H9 (cell line): ENCODE data around the gene NT5DC2. TPM values are rescaled to one million over a fixed set of nuclear protein-coding genes. Genes with fewer than 3 reads are reported as not detected.

Source experiments
- DNase-seq: peaks from one replicate; pipeline ENCODE4 v3.0.0-alpha.2; 2017
- H2AFZ ChIP-seq: one replicate; pipeline ENCODE4 v1.6.1; 2013; ENCODE audit warnings: mild to moderate bottlenecking, low read length, control low read depth, moderate library complexity
- H2AK5ac ChIP-seq: 2 replicates; pipeline ENCODE4 v1.6.1; 2013; ENCODE audit warnings: low read length, control low read depth, mixed read lengths; ENCODE audit not compliant: insufficient read length
- H2BK120ac ChIP-seq: one replicate; pipeline ENCODE4 v1.6.1; 2013; ENCODE audit warnings: low read depth, mild to moderate bottlenecking, low read length, control low read depth, inconsistent platforms; ENCODE audit not compliant: poor library complexity, severe bottlenecking
- H2BK12ac ChIP-seq: 2 replicates; pipeline ENCODE4 v1.6.1; 2013; ENCODE audit warnings: low read length, control low read depth, mixed read lengths, low read depth; ENCODE audit not compliant: insufficient read length
- H2BK15ac ChIP-seq: 2 replicates; pipeline ENCODE4 v1.6.1; 2013; ENCODE audit warnings: low read depth, low read length, control low read depth
- H2BK20ac ChIP-seq: one replicate; pipeline ENCODE4 v1.6.1; 2013; ENCODE audit warnings: low read depth, mild to moderate bottlenecking, low read length, control low read depth, inconsistent platforms; ENCODE audit not compliant: poor library complexity, severe bottlenecking
- H2BK5ac ChIP-seq: 2 replicates; pipeline ENCODE4 v1.6.1; 2013; ENCODE audit warnings: low read length, control low read depth, mixed read lengths; ENCODE audit not compliant: insufficient read length
- H3K14ac ChIP-seq: 2 replicates; pipeline ENCODE4 v1.6.1; 2013; ENCODE audit warnings: low read length, control low read depth; ENCODE audit not compliant: insufficient read depth
- H3K18ac ChIP-seq: 2 replicates; pipeline ENCODE4 v1.6.1; 2013; ENCODE audit warnings: low read depth, mild to moderate bottlenecking, mixed read lengths, low read length, control low read depth; ENCODE audit not compliant: insufficient read length
- H3K23ac ChIP-seq: 2 replicates; pipeline ENCODE4 v1.6.1; 2013; ENCODE audit warnings: low read length, control low read depth, mixed read lengths, low read depth; ENCODE audit not compliant: insufficient read length
- H3K23me2 ChIP-seq: 2 replicates; pipeline ENCODE4 v1.6.1; 2013; ENCODE audit warnings: low read depth, mild to moderate bottlenecking, mixed read lengths, low read length, control low read depth; ENCODE audit not compliant: insufficient read length, poor library complexity, severe bottlenecking
- H3K27ac ChIP-seq: 2 replicates; pipeline ENCODE4 v1.5.1; 2013; ENCODE audit warnings: low read length, control low read depth, mixed read lengths, low read depth; ENCODE audit not compliant: insufficient read length
- H3K27me3 ChIP-seq: 2 replicates; pipeline ENCODE4 v1.6.1; 2013; ENCODE audit warnings: low read length, control low read depth, inconsistent platforms; ENCODE audit not compliant: insufficient read depth
- H3K4ac ChIP-seq: 2 replicates; pipeline ENCODE4 v1.6.1; 2013; ENCODE audit warnings: low read depth, mild to moderate bottlenecking, control low read depth, inconsistent platforms, low read length, moderate library complexity
- H3K4me1 ChIP-seq: 2 replicates; pipeline ENCODE4 v1.6.1; 2013; ENCODE audit warnings: low read length, control low read depth, inconsistent platforms; ENCODE audit not compliant: insufficient read depth
- H3K4me2 ChIP-seq: 2 replicates; pipeline ENCODE4 v1.6.1; 2013; ENCODE audit warnings: low read length, control low read depth, mixed read lengths; ENCODE audit not compliant: insufficient read length, insufficient read depth
- H3K56ac ChIP-seq: 2 replicates; pipeline ENCODE4 v1.6.1; 2013; ENCODE audit warnings: low read depth, mild to moderate bottlenecking, mixed read lengths, low read length, control low read depth; ENCODE audit not compliant: insufficient read length
- H3K79me1 ChIP-seq: 2 replicates; pipeline ENCODE4 v1.6.1; 2013; ENCODE audit warnings: low read depth, mild to moderate bottlenecking, moderate library complexity, low read length, control low read depth, inconsistent platforms; ENCODE audit not compliant: insufficient read depth, poor library complexity, severe bottlenecking
- H3K79me2 ChIP-seq: 2 replicates; pipeline ENCODE4 v1.6.1; 2013; ENCODE audit warnings: low read length, control low read depth, inconsistent platforms; ENCODE audit not compliant: insufficient read depth
- H3K9ac ChIP-seq: 2 replicates; pipeline ENCODE4 v1.6.1; 2013; ENCODE audit warnings: low read length, control low read depth, mixed read lengths; ENCODE audit not compliant: insufficient read length; ENCODE audit errors: extremely low read depth
- H3K9me3 ChIP-seq: one replicate; pipeline ENCODE4 v1.6.1; 2013; ENCODE audit warnings: low read depth, low read length, inconsistent platforms; ENCODE audit not compliant: control insufficient read depth
- H3T11ph ChIP-seq: one replicate; pipeline ENCODE4 v1.6.1; 2013; ENCODE audit warnings: mild to moderate bottlenecking, low read length, control low read depth, inconsistent platforms
- H4K20me1 ChIP-seq: one replicate; pipeline ENCODE4 v1.6.1; 2013; ENCODE audit not compliant: control insufficient read depth, insufficient read length, insufficient read depth
- H4K5ac ChIP-seq: 2 replicates; pipeline ENCODE4 v1.6.1; 2013; ENCODE audit warnings: low read depth, mild to moderate bottlenecking, mixed read lengths, low read length, control low read depth; ENCODE audit not compliant: insufficient read length
- H4K8ac ChIP-seq: replicated peaks from 2 replicates; pipeline ENCODE4 v1.6.1; 2013; ENCODE audit warnings: low read length, control low read depth, mixed read lengths, low read depth; ENCODE audit not compliant: insufficient read length
- H4K91ac ChIP-seq: 2 replicates; pipeline ENCODE4 v1.6.1; 2013; ENCODE audit warnings: low read depth, mild to moderate bottlenecking, moderate library complexity, mixed read lengths, low read length, control low read depth; ENCODE audit not compliant: insufficient read length
- H3K27ac Mint-ChIP-seq, 3 experiments: 2 replicates in 2 of 3; 3 replicates in 1 of 3; pipeline ENCODE4 v1.8.0; 2020 to 2021; ENCODE audit warnings: mixed read lengths in 3 of 3, mild to moderate bottlenecking in 1 of 3, moderate library complexity in 1 of 3
- H3K27me3 Mint-ChIP-seq: 2 replicates; pipeline ENCODE4 v1.8.0; 2021; ENCODE audit warnings: low read depth, mild to moderate bottlenecking, moderate library complexity, mixed read lengths
- H3K36me3 Mint-ChIP-seq, 3 experiments: 2 replicates in 2 of 3; 3 replicates in 1 of 3; pipeline ENCODE4 v1.8.0; 2020 to 2021; ENCODE audit warnings: low read depth in 3 of 3, mixed read lengths in 3 of 3; ENCODE audit not compliant: insufficient read depth in 1 of 3
- H3K4me1 Mint-ChIP-seq, 2 experiments: 2 replicates each; pipeline ENCODE4 v1.8.0; 2020; ENCODE audit warnings: mixed read lengths in 2 of 2
- H3K4me3 Mint-ChIP-seq, 2 experiments: 2 replicates in 1 of 2; 3 replicates in 1 of 2; pipeline ENCODE4 v1.8.0; 2020 to 2021; ENCODE audit warnings: mild to moderate bottlenecking in 2 of 2, mixed read lengths in 2 of 2, moderate library complexity in 1 of 2
- H3K9me3 Mint-ChIP-seq, 2 experiments: 2 replicates in 1 of 2; 3 replicates in 1 of 2; pipeline ENCODE4 v1.8.0; 2020; ENCODE audit warnings: mild to moderate bottlenecking in 2 of 2, mixed read lengths in 2 of 2, moderate library complexity in 1 of 2
- WGBS: extraction: QIAGEN DNeasy Blood & Tissue Kit; methylation state at CpG from one replicate; pipeline ENCODE4 v1.1.7; 2013; ENCODE audit warnings: missing lambda C conversion rate, low lambda C conversion rate, mixed read lengths; ENCODE audit not compliant: insufficient read length; ENCODE audit errors: extremely low coverage; 5-methylcytosine and 5-hydroxymethylcytosine counted together
- total RNA-seq: library from RNA; stranded (reverse); gene quantifications from 2 replicates; pipeline ENCODE4 v1.2.1, GENCODE V29; 2021
- TF ChIP-seq, protein P1 (sequence below): fragments of 200-600 bp; sonication (generic); conservative IDR thresholded peaks from 3 replicates; pipeline ENCODE4 v1.8.0; 2021; ENCODE audit warnings: antibody characterized with exemption, mild to moderate bottlenecking

Gene NT5DC2
- total RNA-seq, 1 experiment from 2014 or later, result 444 TPM

- no CpG with 5 or more reads among the region's 5 CpGs for WGBS
- Histone ChIP-seq H3T11ph (no peak overlapping the region), H2BK5ac (no peak overlapping the region), H3K27me3 (no peaks in the 10 kb centered on the region), H2BK15ac (no peak overlapping the region), H3K23me2 (peaks cover 22% of the 10 kb centered on the region), H3K14ac (peak overlapping the region; percentile 60), H3K9ac (no peak overlapping the region), H4K8ac (no peak overlapping the region), H4K5ac (no peak overlapping the region), H3K4me2 (peak overlapping the region; percentile 45), H4K20me1 (no peaks in the 10 kb centered on the region), H2AK5ac (no peak overlapping the region), H3K79me2 (peaks cover 8% of the 10 kb centered on the region; the same call in 1 of the 2 replicates), H3K23ac (no peak overlapping the region), H3K4ac (no peak overlapping the region), H2AFZ (no peak overlapping the region), H3K9me3 (no peaks in the 10 kb centered on the region), H3K18ac (no peak overlapping the region), H3K56ac (no peak overlapping the region), H2BK20ac (no peak overlapping the region), H4K91ac (no peak overlapping the region), H2BK12ac (no peak overlapping the region), H3K4me1 (no peaks in the 10 kb centered on the region; the same call in 1 of the 2 replicates), H3K27ac (no peak overlapping the region), H2BK120ac (no peak overlapping the region), H3K79me1 (peaks cover under 1% of the 10 kb centered on the region)
- Mint-ChIP-seq H3K9me3 (no peaks in the 10 kb centered on the region), H3K27ac (peak overlapping the region in 1 of 3 experiments; percentile 39; a peak in 1 of 7 replicates), H3K27me3 (no peaks in the 10 kb centered on the region), H3K4me3 (peak overlapping the region; percentile 77 to 86), H3K4me1 (peaks cover 28 to 29% of the 10 kb centered on the region in 2 experiments), H3K36me3 (peaks cover 11 to 31% (median 28%) of the 10 kb centered on the region in 3 experiments; a peak in 6 of 7 replicates)
- TF ChIP-seq, protein P1, sequence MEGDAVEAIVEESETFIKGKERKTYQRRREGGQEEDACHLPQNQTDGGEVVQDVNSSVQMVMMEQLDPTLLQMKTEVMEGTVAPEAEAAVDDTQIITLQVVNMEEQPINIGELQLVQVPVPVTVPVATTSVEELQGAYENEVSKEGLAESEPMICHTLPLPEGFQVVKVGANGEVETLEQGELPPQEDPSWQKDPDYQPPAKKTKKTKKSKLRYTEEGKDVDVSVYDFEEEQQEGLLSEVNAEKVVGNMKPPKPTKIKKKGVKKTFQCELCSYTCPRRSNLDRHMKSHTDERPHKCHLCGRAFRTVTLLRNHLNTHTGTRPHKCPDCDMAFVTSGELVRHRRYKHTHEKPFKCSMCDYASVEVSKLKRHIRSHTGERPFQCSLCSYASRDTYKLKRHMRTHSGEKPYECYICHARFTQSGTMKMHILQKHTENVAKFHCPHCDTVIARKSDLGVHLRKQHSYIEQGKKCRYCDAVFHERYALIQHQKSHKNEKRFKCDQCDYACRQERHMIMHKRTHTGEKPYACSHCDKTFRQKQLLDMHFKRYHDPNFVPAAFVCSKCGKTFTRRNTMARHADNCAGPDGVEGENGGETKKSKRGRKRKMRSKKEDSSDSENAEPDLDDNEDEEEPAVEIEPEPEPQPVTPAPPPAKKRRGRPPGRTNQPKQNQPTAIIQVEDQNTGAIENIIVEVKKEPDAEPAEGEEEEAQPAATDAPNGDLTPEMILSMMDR, result no peak
- no peak for DNase-seq
Observed at GRCh38 chr3:52532517-52532837, 1.2 kb downstream of the NT5DC2 start.
